Measurements from ENCODE around the gene CFAP61. TPM values are rescaled to one million over a fixed set of nuclear protein-coding genes. Genes with fewer than 3 reads are reported as not detected.

CFAP61 gene
- total RNA-seq, 1 donor, result not detected

GRCh38 chr20:20365480-20366161 is 313.3 kb downstream of the CFAP61 start:
- no peak overlapping the region for H3K4me2 ChIP-seq (ENCODE audit: insufficient read depth, low read length)
- H3K36me3 ChIP-seq (ENCODE audit: insufficient read depth, low read length), result no peaks in the 10 kb centered on the region
- no peak overlapping the region for H3K4me3 ChIP-seq (ENCODE audit: insufficient read depth, low read length)
- DNase-seq (ENCODE audit: insufficient read length, low spot score, missing footprints), result peak; percentile 87
- H3K27me3 ChIP-seq (ENCODE audit: insufficient read depth, low read length), result peaks cover 86% of the 10 kb centered on the region
- no peak for TF ChIP-seq CTCF (IDR thresholded peaks at IDR 0.05; ENCODE audit: extremely low read depth, low read depth, low read length)
- no peaks in the 10 kb centered on the region for H3K9me3 ChIP-seq (ENCODE audit: low read depth, low read length)
- no peaks in the 10 kb centered on the region for H3K4me1 ChIP-seq (ENCODE audit: insufficient read depth, low read length)
- no peaks in the 10 kb centered on the region for H3K79me2 ChIP-seq (ENCODE audit: insufficient read depth, low read length)
- H4K20me1 ChIP-seq (ENCODE audit: insufficient read depth, low read length), result no peaks in the 10 kb centered on the region
- H3K27ac ChIP-seq (ENCODE audit: low read depth, low read length), result no peak overlapping the region
- H2AFZ ChIP-seq (ENCODE audit: low read length), result no peak overlapping the region

DNA sequence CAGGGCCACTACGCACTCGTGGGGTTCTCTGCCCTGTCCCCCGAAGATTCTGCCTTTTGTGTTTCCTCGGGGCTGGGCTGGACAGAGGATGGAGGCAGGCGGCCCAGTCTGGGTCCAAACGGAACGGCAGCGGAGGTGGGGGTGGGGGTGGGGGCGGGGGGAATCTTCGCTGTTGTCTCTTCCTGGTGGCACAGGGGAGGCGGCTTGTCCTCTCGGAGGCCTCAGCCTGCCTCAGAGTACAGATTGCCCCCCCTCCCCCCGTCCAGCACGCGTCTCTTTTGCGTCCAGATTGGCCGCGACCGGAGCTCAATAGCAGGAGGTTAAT is 314.2 kb downstream of the CFAP61 start:
- H3K4me1 ChIP-seq (ENCODE audit: insufficient read depth, low read length), result no peaks in the 10 kb centered on the region
- no peaks in the 10 kb centered on the region for H3K79me2 ChIP-seq (ENCODE audit: insufficient read depth, low read length)
- H3K27ac ChIP-seq (ENCODE audit: low read depth, low read length), result no peak overlapping the region
- no peak overlapping the region for H3K4me3 ChIP-seq (ENCODE audit: insufficient read depth, low read length)
- no peak for TF ChIP-seq CTCF (IDR thresholded peaks at IDR 0.05; ENCODE audit: extremely low read depth, low read depth, low read length)
- H2AFZ ChIP-seq (ENCODE audit: low read length), result no peak overlapping the region
- H4K20me1 ChIP-seq (ENCODE audit: insufficient read depth, low read length), result no peaks in the 10 kb centered on the region
- H3K36me3 ChIP-seq (ENCODE audit: insufficient read depth, low read length), result no peaks in the 10 kb centered on the region
- H3K4me2 ChIP-seq (ENCODE audit: insufficient read depth, low read length), result no peak overlapping the region
- peaks cover 86% of the 10 kb centered on the region for H3K27me3 ChIP-seq (ENCODE audit: insufficient read depth, low read length)
- DNase-seq (ENCODE audit: insufficient read length, low spot score, missing footprints), result peak; percentile 27
- H3K9me3 ChIP-seq (ENCODE audit: low read depth, low read length), result no peaks in the 10 kb centered on the region

- Histone ChIP-seq H3K27ac (ENCODE audit: low read depth, low read length) (no peak overlapping the region), H3K4me1 (ENCODE audit: insufficient read depth, low read length) (no peaks in the 10 kb centered on the region), H3K9me3 (ENCODE audit: low read depth, low read length) (no peaks in the 10 kb centered on the region), H3K27me3 (ENCODE audit: insufficient read depth, low read length) (peaks cover 86% of the 10 kb centered on the region), H3K4me2 (ENCODE audit: insufficient read depth, low read length) (no peak overlapping the region), H3K36me3 (ENCODE audit: insufficient read depth, low read length) (no peaks in the 10 kb centered on the region), H3K4me3 (ENCODE audit: insufficient read depth, low read length) (no peak overlapping the region), H3K79me2 (ENCODE audit: insufficient read depth, low read length) (no peaks in the 10 kb centered on the region), H4K20me1 (ENCODE audit: insufficient read depth, low read length) (no peaks in the 10 kb centered on the region), H2AFZ (ENCODE audit: low read length) (no peak overlapping the region)
- no peak for TF ChIP-seq CTCF (IDR thresholded peaks at IDR 0.05; ENCODE audit: extremely low read depth, low read depth, low read length)
- DNase-seq (ENCODE audit: insufficient read length, low spot score, missing footprints), result peak; percentile 68
Measured at GRCh38 chr20:20366876-20367574, 314.7 kb downstream of the CFAP61 start.

DNA sequence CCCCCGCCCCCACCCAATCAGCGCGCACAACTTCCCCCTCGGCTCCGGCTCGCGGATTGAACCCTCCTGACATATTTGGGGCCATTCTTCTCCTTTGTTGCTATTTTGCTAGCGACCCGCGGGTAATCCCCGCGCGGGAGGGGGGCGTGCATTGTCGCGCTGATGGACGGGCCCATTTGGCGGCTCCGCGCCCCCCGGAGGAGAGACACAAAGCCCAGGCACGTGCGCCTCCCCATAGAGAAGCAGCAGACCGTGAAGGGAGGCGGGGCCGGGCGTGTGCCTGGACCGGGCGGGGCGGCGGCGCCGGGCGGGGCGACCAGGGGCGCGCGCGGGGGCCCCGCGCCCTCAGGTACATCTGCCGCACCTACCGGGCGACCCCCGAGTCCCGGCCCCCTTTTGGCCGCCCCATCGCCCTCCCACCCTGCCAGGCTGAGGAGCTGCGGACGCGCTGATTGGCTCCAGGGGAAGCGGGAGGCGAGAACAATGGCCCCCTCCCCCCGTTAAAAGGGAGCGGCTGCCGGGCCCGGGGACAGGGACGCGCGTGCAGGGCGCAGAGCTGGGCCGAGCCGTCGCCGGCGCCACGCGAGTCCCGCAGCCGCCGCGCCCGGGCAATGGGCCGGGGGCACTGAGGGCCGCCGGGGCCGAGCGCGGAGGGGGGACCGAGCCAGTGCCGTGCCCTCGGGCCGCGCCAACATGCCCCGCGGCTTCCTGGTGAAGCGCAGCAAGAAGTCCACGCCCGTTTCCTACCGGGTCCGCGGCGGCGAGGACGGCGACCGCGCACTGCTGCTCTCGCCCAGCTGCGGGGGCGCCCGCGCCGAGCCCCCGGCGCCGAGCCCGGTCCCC is 315.5 kb downstream of the CFAP61 start, which contains the start of gene INSM1:
Gene INSM1 (plus strand): TSS at position 530 of the 843 bp plus-strand sequence. CDS start 164 bp downstream, at position 694.
- peak; percentile 77 for DNase-seq (ENCODE audit: insufficient read length, low spot score, missing footprints)
- TF ChIP-seq CTCF (IDR thresholded peaks at IDR 0.05; ENCODE audit: extremely low read depth, low read depth, low read length), result no peak
- Histone ChIP-seq H3K4me2 (ENCODE audit: insufficient read depth, low read length) (no peak within 1 kb of the TSS), H3K4me1 (ENCODE audit: insufficient read depth, low read length) (no peaks in the 10 kb centered on the region), H3K4me3 (ENCODE audit: insufficient read depth, low read length) (no peak within 1 kb of the TSS), H2AFZ (ENCODE audit: low read length) (no peak within 1 kb of the TSS), H3K27ac (ENCODE audit: low read depth, low read length) (no peak within 1 kb of the TSS), H3K79me2 (ENCODE audit: insufficient read depth, low read length) (no peaks in the 10 kb centered on the region), H3K27me3 (ENCODE audit: insufficient read depth, low read length) (peaks cover 86% of the 10 kb centered on the region), H4K20me1 (ENCODE audit: insufficient read depth, low read length) (no peaks in the 10 kb centered on the region), H3K9me3 (ENCODE audit: low read depth, low read length) (no peaks in the 10 kb centered on the region), H3K36me3 (ENCODE audit: insufficient read depth, low read length) (no peaks in the 10 kb centered on the region)

Measured in osteoblast (primary cell).